ENCODE data around the gene RXYLT1.

Gene RXYLT1

DNA sequence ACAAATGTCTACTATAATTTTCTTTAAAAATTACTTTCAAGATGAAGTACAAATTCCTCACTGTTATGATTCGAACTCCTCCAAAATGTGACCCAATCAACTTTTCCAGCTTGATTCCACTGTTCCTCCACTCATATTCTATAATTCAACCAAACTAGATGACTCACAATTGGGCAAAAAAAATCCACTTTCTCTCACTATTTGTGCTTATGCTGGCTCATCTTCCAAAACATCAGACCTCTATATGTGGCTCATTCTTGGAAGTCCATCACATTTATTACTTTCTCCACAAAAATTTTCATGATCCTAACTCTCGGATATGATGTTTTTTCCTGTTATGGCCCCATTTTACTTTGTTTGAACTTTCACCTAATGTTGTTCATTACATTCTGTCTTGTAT is 26.9 kb upstream of the RXYLT1 start:
- Histone ChIP-seq H3K27ac (ENCODE audit: insufficient read depth, low read depth, low read length, poor library complexity, severe bottlenecking) (no peak overlapping the region), H3K27me3 (ENCODE audit: control insufficient read depth, insufficient read depth, low read length, poor library complexity, severe bottlenecking) (no peaks in the 10 kb centered on the region), H3K4me1 (ENCODE audit: control insufficient read depth, insufficient read depth, low read length) (no peaks in the 10 kb centered on the region), H3K4me3 (ENCODE audit: insufficient read depth, low read depth, low read length) (no peak overlapping the region), H3K36me3 (ENCODE audit: control insufficient read depth, insufficient read depth, low read length) (no peaks in the 10 kb centered on the region), H3K9me3 (ENCODE audit: control insufficient read depth, low read length) (no peaks in the 10 kb centered on the region)
- 83 to 94% methylated on average over 2 of the region's 2 CpGs for WGBS, 2 experiments

DNA sequence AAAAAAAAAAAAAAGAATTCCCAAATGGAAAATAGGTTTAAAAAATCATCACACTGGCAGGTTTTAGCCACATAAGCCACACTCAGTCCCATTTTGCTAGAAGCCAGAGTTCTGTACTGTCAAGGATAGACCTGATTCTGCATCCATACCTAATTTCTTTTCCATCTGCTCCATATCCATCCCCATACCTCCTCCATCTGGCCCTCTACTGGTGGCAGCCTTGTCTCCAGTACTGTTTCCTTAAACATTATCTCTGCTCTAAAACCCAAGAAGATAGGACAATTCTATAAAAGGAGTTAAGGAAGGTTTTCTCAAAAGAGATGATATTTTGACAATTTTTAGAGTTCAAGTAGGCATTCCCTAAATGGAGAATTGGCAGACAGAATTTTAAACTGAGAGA is 26.0 kb upstream of the RXYLT1 start:
- Histone ChIP-seq H3K4me1 (ENCODE audit: control insufficient read depth, insufficient read depth, low read length) (no peaks in the 10 kb centered on the region), H3K4me3 (ENCODE audit: insufficient read depth, low read depth, low read length) (no peak overlapping the region), H3K36me3 (ENCODE audit: control insufficient read depth, insufficient read depth, low read length) (no peaks in the 10 kb centered on the region), H3K27ac (ENCODE audit: insufficient read depth, low read depth, low read length, poor library complexity, severe bottlenecking) (no peak overlapping the region), H3K9me3 (ENCODE audit: control insufficient read depth, low read length) (no peaks in the 10 kb centered on the region), H3K27me3 (ENCODE audit: control insufficient read depth, insufficient read depth, low read length, poor library complexity, severe bottlenecking) (no peaks in the 10 kb centered on the region)

DNA sequence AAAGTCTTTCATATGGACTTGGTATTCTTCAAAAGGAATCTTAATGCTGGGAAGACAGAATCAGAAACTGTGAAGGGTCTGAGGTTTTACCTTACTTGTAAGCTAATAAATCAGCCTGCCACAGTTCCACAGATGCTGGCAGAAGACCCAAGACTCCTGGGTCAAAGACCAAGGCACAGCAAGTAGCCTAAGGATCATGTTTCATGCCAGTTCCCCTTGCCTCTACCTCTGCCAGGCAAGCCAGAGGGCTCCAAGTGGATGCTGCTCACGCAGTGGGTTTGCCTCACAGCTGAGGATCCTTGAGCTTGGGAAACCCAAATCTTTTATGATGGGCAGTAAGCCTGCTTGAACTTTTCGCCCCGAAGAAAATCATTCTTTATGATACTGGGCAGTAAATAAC is 15.2 kb upstream of the RXYLT1 start:
- Histone ChIP-seq H3K27ac (ENCODE audit: insufficient read depth, low read depth, low read length, poor library complexity, severe bottlenecking) (no peak overlapping the region), H3K27me3 (ENCODE audit: control insufficient read depth, insufficient read depth, low read length, poor library complexity, severe bottlenecking) (no peaks in the 10 kb centered on the region), H3K4me1 (ENCODE audit: control insufficient read depth, insufficient read depth, low read length) (no peaks in the 10 kb centered on the region), H3K9me3 (ENCODE audit: control insufficient read depth, low read length) (no peaks in the 10 kb centered on the region), H3K36me3 (ENCODE audit: control insufficient read depth, insufficient read depth, low read length) (no peaks in the 10 kb centered on the region), H3K4me3 (ENCODE audit: insufficient read depth, low read depth, low read length) (no peak overlapping the region)
- WGBS, 2 experiments: 85% methylated on average over 3 of the region's 3 CpGs

DNA sequence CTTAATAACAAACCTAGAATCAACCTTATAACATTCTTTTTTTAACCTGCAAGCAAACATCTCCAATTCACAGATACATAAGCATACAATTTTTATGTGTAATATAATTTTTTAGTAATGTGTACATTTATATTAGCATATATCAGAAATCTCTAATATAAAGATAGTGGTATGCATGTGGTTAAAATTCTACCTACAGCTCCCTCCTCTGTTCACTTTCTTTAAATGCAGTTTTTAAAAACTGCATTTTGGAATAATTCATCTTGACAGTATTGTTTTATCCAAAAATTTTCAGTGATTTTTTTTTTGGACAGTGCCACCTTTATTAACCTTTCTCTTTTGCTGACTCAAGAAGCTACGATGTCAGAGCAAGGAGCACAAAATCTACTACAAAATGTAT is 13.2 kb upstream of the RXYLT1 start:
- Histone ChIP-seq H3K9me3 (ENCODE audit: control insufficient read depth, low read length) (no peaks in the 10 kb centered on the region), H3K27me3 (ENCODE audit: control insufficient read depth, insufficient read depth, low read length, poor library complexity, severe bottlenecking) (no peaks in the 10 kb centered on the region), H3K4me3 (ENCODE audit: insufficient read depth, low read depth, low read length) (no peak overlapping the region), H3K4me1 (ENCODE audit: control insufficient read depth, insufficient read depth, low read length) (no peaks in the 10 kb centered on the region), H3K27ac (ENCODE audit: insufficient read depth, low read depth, low read length, poor library complexity, severe bottlenecking) (no peak overlapping the region), H3K36me3 (ENCODE audit: control insufficient read depth, insufficient read depth, low read length) (no peaks in the 10 kb centered on the region)
- WGBS, 2 experiments: 94 to 100% methylated on average over 1 of the region's 1 CpG

DNA sequence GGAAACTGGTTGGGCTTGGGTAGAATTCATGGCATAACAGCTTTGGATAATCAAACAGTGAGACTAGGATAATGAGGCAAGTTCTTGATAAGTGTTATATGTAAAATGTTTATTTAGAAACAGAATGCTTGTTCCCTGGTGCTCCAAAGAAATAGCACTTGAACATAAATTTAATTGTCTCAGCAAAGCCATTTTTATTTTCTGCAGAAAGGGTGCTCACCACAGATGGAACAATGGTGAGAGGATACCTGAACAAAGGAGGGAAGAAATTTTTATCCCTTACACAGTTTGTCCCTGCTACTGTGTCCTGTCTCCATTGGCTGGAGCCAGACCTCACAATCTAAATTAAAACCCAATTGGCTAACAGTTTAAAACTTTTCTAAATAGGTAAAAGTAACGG is 9.3 kb upstream of the RXYLT1 start:
- Histone ChIP-seq H3K36me3 (ENCODE audit: control insufficient read depth, insufficient read depth, low read length) (no peaks in the 10 kb centered on the region), H3K9me3 (ENCODE audit: control insufficient read depth, low read length) (no peaks in the 10 kb centered on the region), H3K27me3 (ENCODE audit: control insufficient read depth, insufficient read depth, low read length, poor library complexity, severe bottlenecking) (no peaks in the 10 kb centered on the region), H3K4me3 (ENCODE audit: insufficient read depth, low read depth, low read length) (no peak overlapping the region), H3K4me1 (ENCODE audit: control insufficient read depth, insufficient read depth, low read length) (no peaks in the 10 kb centered on the region), H3K27ac (ENCODE audit: insufficient read depth, low read depth, low read length, poor library complexity, severe bottlenecking) (no peak overlapping the region)
- 97 to 100% methylated on average over 1 of the region's 1 CpG for WGBS, 2 experiments

DNA sequence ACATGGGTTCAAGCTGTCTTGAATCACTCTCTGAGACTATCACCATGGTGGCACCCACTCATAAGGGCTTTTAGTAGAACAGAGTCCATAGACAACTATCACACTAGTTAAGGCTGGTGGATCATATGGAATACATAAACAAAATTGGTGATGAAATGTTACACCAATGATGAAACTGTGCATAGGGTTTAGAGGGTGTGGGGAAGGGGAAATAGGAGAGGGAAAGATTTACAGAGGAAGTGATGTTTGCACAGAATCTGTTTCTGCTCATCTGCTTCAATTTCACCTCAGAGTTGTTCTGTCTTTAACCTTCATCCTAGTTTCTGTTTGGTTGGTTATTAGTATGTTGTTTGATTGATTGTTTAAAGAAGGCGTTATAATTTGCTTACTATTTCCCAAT is 2.4 kb upstream of the RXYLT1 start:
- no CpG with 5 or more reads among the region's 1 CpG for WGBS, 2 experiments
- Histone ChIP-seq H3K9me3 (ENCODE audit: control insufficient read depth, low read length) (no peaks in the 10 kb centered on the region), H3K4me3 (ENCODE audit: insufficient read depth, low read depth, low read length) (no peak overlapping the region), H3K27ac (ENCODE audit: insufficient read depth, low read depth, low read length, poor library complexity, severe bottlenecking) (no peak overlapping the region), H3K4me1 (ENCODE audit: control insufficient read depth, insufficient read depth, low read length) (no peaks in the 10 kb centered on the region), H3K36me3 (ENCODE audit: control insufficient read depth, insufficient read depth, low read length) (no peaks in the 10 kb centered on the region), H3K27me3 (ENCODE audit: control insufficient read depth, insufficient read depth, low read length, poor library complexity, severe bottlenecking) (no peaks in the 10 kb centered on the region)

DNA sequence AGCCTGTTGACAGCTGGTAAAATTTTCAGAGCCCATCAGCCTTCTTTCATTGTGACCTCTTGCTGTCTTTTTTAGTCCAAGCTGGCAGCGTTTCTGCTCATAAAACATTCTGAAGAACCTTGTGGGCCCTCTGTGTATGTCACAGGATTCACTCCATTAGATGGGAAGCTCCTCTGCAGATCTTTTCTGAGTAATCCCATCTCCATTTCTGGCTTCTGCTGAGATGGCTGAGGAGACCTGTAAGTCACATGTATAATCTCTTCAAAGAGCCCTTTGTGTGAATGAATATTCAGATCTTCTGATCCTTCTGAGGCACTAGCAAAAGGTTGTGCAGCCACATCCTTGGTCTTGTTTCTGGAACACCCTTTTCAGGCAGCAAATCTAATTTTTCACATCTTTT is 2.8 kb downstream of the RXYLT1 start:
- Histone ChIP-seq H3K27me3 (ENCODE audit: control insufficient read depth, insufficient read depth, low read length, poor library complexity, severe bottlenecking) (no peaks in the 10 kb centered on the region), H3K27ac (ENCODE audit: insufficient read depth, low read depth, low read length, poor library complexity, severe bottlenecking) (no peak overlapping the region), H3K36me3 (ENCODE audit: control insufficient read depth, insufficient read depth, low read length) (no peaks in the 10 kb centered on the region), H3K9me3 (ENCODE audit: control insufficient read depth, low read length) (no peaks in the 10 kb centered on the region), H3K4me1 (ENCODE audit: control insufficient read depth, insufficient read depth, low read length) (no peaks in the 10 kb centered on the region), H3K4me3 (ENCODE audit: insufficient read depth, low read depth, low read length) (no peak overlapping the region)
- WGBS, 2 experiments: 93 to 100% methylated on average over 1 of the region's 1 CpG

DNA sequence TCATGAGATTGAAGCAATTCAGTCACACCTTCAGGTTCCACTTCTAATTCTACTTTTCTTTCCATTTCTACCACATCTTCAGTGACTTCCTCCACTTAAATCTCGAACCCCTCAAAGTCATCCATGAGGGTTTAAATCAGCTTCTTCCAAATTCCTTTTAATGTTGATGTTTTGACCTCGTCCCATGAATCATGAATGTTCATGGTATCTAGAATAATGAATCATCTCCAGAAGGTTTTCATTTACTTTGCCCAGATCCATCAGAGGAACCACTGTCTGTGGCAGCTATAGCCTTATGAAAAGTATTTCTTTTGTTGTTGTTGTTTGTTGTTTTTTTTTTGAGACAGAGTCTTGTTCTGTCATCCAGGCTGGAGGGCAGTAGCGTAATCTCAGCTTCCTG is 7.6 kb downstream of the RXYLT1 start:
- WGBS, 2 experiments: 90 to 96% methylated on average over 3 of the region's 3 CpGs
- no peak overlapping the region for H3K27ac ChIP-seq (ENCODE audit: insufficient read depth, low read depth, low read length, poor library complexity, severe bottlenecking)
- H3K9me3 ChIP-seq (ENCODE audit: control insufficient read depth, low read length): no peaks in the 10 kb centered on the region
- H3K4me1 ChIP-seq (ENCODE audit: control insufficient read depth, insufficient read depth, low read length): no peaks in the 10 kb centered on the region
- no peaks in the 10 kb centered on the region for H3K27me3 ChIP-seq (ENCODE audit: control insufficient read depth, insufficient read depth, low read length, poor library complexity, severe bottlenecking)
- H3K4me3 ChIP-seq (ENCODE audit: insufficient read depth, low read depth, low read length): no peak overlapping the region
- peaks cover 4% of the 10 kb centered on the region for H3K36me3 ChIP-seq (ENCODE audit: control insufficient read depth, insufficient read depth, low read length)

DNA sequence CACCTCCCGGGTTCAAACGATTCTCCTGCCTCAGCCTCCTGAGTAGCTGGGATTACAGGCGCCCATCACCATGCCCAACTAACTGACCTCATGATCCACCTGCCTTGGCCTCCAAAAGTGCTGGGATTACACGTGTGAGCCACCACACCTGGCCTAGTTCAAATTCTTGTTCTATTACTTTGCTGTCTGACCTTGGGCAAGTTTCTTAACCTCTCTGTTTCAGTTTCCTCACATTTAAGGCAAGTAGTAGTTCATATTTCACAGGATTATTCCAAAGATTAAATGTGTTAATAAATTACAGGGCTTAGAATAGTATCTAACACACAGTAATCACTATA is 10.9 kb downstream of the RXYLT1 start:
- peaks cover 4% of the 10 kb centered on the region for H3K36me3 ChIP-seq (ENCODE audit: control insufficient read depth, insufficient read depth, low read length)
- H3K4me1 ChIP-seq (ENCODE audit: control insufficient read depth, insufficient read depth, low read length): no peaks in the 10 kb centered on the region
- no peaks in the 10 kb centered on the region for H3K9me3 ChIP-seq (ENCODE audit: control insufficient read depth, low read length)
- 87 to 95% methylated on average over 4 of the region's 4 CpGs for WGBS, 2 experiments
- H3K4me3 ChIP-seq (ENCODE audit: insufficient read depth, low read depth, low read length): no peak overlapping the region
- no peak overlapping the region for H3K27ac ChIP-seq (ENCODE audit: insufficient read depth, low read depth, low read length, poor library complexity, severe bottlenecking)
- no peaks in the 10 kb centered on the region for H3K27me3 ChIP-seq (ENCODE audit: control insufficient read depth, insufficient read depth, low read length, poor library complexity, severe bottlenecking)

DNA sequence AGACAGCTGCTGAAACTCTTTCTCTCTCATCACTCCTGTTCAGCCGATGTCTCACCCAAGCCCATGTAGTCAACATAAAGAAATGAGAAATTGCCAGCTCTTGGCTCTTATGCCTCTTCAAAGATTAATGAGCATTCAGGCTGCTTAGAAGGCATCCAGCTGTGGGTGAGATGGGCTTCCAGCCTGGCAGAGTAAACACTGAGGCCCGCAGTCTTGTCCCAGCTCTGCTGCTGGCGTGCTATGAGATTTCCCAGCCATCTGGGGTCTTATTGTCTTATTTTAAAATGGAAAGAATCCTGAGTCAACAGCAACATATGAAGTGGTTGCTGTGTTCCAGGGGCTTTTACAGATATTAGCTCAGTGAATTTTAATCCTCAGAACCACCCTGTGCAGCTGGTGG is 12.6 kb downstream of the RXYLT1 start:
- H3K9me3 ChIP-seq (ENCODE audit: control insufficient read depth, low read length): no peaks in the 10 kb centered on the region
- H3K36me3 ChIP-seq (ENCODE audit: control insufficient read depth, insufficient read depth, low read length): peaks cover 4% of the 10 kb centered on the region
- peak overlapping the region; percentile 8 for H3K27ac ChIP-seq (ENCODE audit: insufficient read depth, low read depth, low read length, poor library complexity, severe bottlenecking)
- WGBS, 2 experiments: 78 to 84% methylated on average over 3 of the region's 3 CpGs
- H3K27me3 ChIP-seq (ENCODE audit: control insufficient read depth, insufficient read depth, low read length, poor library complexity, severe bottlenecking): no peaks in the 10 kb centered on the region
- no peaks in the 10 kb centered on the region for H3K4me1 ChIP-seq (ENCODE audit: control insufficient read depth, insufficient read depth, low read length)
- H3K4me3 ChIP-seq (ENCODE audit: insufficient read depth, low read depth, low read length): no peak overlapping the region

DNA sequence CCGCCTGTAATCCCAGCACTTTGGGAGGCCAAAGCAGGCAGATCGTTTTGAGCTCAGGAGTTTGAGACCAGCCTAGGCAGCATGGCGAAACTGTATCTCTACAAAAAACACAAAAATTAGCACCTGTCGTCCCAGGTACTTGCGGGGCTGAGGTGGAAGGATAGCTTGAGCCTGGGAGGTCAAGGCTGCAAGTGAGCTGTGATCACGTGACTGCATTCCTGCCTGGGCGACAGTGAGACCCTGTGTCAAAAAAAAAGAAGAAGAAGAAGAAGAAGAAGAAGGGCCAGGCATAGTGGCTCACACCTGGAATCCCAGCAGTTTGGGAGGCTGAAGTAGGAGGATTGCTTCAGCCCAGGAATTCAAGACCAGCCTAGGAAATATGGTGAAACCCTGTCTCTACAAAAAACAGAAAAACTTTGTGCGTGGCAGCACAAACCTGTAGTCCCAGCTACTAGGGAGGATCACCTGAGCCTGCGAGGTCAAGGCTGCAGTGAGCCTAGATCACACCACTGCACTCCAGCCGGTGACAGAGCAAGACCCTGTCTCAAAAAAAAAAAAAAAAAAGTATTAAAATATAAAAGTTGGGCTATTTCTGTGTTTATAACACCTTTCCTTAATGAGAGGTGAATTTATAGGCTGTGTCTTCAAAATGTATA is 15.5 kb downstream of the RXYLT1 start:
- Histone ChIP-seq H3K4me3 (ENCODE audit: insufficient read depth, low read depth, low read length) (no peak overlapping the region), H3K36me3 (ENCODE audit: control insufficient read depth, insufficient read depth, low read length) (no peaks in the 10 kb centered on the region), H3K27me3 (ENCODE audit: control insufficient read depth, insufficient read depth, low read length, poor library complexity, severe bottlenecking) (no peaks in the 10 kb centered on the region), H3K4me1 (ENCODE audit: control insufficient read depth, insufficient read depth, low read length) (no peaks in the 10 kb centered on the region), H3K9me3 (ENCODE audit: control insufficient read depth, low read length) (no peaks in the 10 kb centered on the region), H3K27ac (ENCODE audit: insufficient read depth, low read depth, low read length, poor library complexity, severe bottlenecking) (no peak overlapping the region)
- 84 to 87% methylated on average over 10 of the region's 10 CpGs for WGBS, 2 experiments

Measured in ectodermal cell (in vitro differentiated cells).